ENCODE data around the gene ARMC2.

DNA sequence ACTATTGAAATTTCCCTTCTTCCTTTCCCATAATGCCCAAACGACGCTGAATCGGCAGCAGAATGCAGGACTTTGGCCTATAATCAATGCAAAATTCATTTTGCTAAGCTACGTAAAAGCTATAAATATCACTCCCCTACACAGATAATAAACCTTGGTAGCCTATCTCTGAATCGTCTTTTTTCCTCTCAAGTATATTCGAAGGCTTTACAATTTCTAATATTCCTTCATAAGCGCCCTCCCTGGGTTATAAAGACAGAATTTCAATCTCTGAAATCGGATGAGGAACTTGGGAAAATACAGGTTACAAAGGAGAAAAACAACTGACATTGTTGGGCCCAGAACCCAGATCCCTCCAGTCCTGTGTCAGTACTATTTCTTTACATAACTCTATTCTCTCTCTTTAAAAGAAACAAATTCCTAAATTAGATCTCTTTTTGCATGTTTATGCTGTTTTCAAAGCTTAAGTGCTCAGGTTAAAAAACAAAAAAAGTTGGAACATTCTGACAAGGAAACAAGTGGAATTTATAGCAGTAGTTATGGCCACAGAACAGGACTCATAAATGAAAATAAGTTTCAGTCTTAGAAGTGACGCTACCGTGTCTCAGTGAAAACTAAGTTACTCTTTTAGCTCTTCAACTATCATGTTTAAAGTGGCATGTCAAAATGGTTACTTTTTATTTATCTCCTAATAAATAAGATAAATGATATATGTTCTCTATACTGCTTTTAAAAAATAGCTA, 161.9 kb downstream of the ARMC2 start:
- no peak for TF ChIP-seq POLR2A (IDR thresholded peaks at IDR 0.05; ENCODE audit: extremely low read depth, insufficient read length)
- TF ChIP-seq, protein P1, sequence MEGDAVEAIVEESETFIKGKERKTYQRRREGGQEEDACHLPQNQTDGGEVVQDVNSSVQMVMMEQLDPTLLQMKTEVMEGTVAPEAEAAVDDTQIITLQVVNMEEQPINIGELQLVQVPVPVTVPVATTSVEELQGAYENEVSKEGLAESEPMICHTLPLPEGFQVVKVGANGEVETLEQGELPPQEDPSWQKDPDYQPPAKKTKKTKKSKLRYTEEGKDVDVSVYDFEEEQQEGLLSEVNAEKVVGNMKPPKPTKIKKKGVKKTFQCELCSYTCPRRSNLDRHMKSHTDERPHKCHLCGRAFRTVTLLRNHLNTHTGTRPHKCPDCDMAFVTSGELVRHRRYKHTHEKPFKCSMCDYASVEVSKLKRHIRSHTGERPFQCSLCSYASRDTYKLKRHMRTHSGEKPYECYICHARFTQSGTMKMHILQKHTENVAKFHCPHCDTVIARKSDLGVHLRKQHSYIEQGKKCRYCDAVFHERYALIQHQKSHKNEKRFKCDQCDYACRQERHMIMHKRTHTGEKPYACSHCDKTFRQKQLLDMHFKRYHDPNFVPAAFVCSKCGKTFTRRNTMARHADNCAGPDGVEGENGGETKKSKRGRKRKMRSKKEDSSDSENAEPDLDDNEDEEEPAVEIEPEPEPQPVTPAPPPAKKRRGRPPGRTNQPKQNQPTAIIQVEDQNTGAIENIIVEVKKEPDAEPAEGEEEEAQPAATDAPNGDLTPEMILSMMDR (IDR thresholded peaks at IDR 0.05; ENCODE audit: low read depth, low read length), result no peak
- TF ChIP-seq, protein P2, sequence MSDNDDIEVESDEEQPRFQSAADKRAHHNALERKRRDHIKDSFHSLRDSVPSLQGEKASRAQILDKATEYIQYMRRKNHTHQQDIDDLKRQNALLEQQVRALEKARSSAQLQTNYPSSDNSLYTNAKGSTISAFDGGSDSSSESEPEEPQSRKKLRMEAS (IDR thresholded peaks at IDR 0.05; ENCODE audit: low read depth, low read length), result no peak
